Measurements from ENCODE around the gene APH1B.

APH1B gene

GRCh38 chr15:63358241-63359029 lies 81.0 kb downstream of the APH1B start:
- H2AFZ ChIP-seq (ENCODE audit: low read length) = no peak overlapping the region
- no peak overlapping the region for H2BK120ac ChIP-seq (ENCODE audit: low read depth, low read length)
- no peak overlapping the region for H2AK5ac ChIP-seq (ENCODE audit: low read depth, low read length)
- peaks cover 0 to 2% of the 10 kb centered on the region in 2 donors for H3K9me3 ChIP-seq (replicated peaks in 1 of 2; ENCODE audit: control insufficient read depth in 2 of 2, insufficient read depth in 1 of 2, low read depth in 1 of 2, low read length in 2 of 2)
- no peak overlapping the region for H4K91ac ChIP-seq (ENCODE audit: low read depth, low read length, poor library complexity)
- no peak for DNase-seq (ENCODE audit: low spot score)
- no CpG with 5 or more reads among the region's 15 CpGs for WGBS, 2 donors (ENCODE audit: extremely low coverage in 2 of 2, insufficient read length in 2 of 2, insufficient replicate concordance in 1 of 2)
- no peaks in the 10 kb centered on the region for H3K79me1 ChIP-seq (ENCODE audit: low read depth, low read length)
- H3K4ac ChIP-seq (ENCODE audit: low read length) = no peak overlapping the region
- H2BK5ac ChIP-seq (ENCODE audit: low read length) = no peak overlapping the region
- H3K27ac ChIP-seq (replicated peaks; ENCODE audit: low read length) = no peak overlapping the region
- no peak overlapping the region for H3K18ac ChIP-seq (ENCODE audit: low read length)
- no peak overlapping the region for H3K9ac ChIP-seq (ENCODE audit: low read depth, low read length, poor library complexity)
- H3K23ac ChIP-seq (ENCODE audit: low read depth, low read length, poor library complexity) = no peak overlapping the region
- no peak overlapping the region for H3K4me2 ChIP-seq (ENCODE audit: insufficient read depth, low read length, poor library complexity, severe bottlenecking)
- no peak overlapping the region for H2BK15ac ChIP-seq (ENCODE audit: low read length)
- H4K8ac ChIP-seq (ENCODE audit: low read depth, low read length) = no peak overlapping the region
- H3K14ac ChIP-seq (ENCODE audit: low read length) = no peak overlapping the region
- no peak overlapping the region for H2BK12ac ChIP-seq (ENCODE audit: low read length)
- H3K27me3 ChIP-seq (ENCODE audit: control insufficient read depth in 3 of 3, insufficient read depth in 3 of 3, low read depth in 1 of 3, low read length in 3 of 3) = peaks cover 0 to 34% (median 0%) of the 10 kb centered on the region in 3 experiments
- peaks cover 3 to 24% of the 10 kb centered on the region in 2 donors for H3K4me1 ChIP-seq (ENCODE audit: control insufficient read depth in 2 of 2, insufficient read depth in 1 of 2, low read depth in 1 of 2, low read length in 2 of 2)
- no peaks in the 10 kb centered on the region for H3K36me3 ChIP-seq (replicated peaks in 1 of 2; ENCODE audit: control insufficient read depth in 2 of 2, insufficient read depth in 2 of 2, low read length in 2 of 2)
- no peak overlapping the region for H3K4me3 ChIP-seq (ENCODE audit: low read length in 2 of 2)
